ENCODE measurements around the gene QRFP. TPM values are rescaled to one million over a fixed set of nuclear protein-coding genes. Genes with fewer than 3 reads are reported as not detected.

The QRFP gene
- total RNA-seq, 1 experiment from 2014 or later = not detected

GRCh38 chr9:130924448-130924788, 27.8 kb upstream of the QRFP start:
- Histone ChIP-seq H3K9me2 (ENCODE audit: insufficient read depth) (no peaks in the 10 kb centered on the region), H3K27ac (ENCODE audit: low read depth, low read length) (no peak overlapping the region), H3K27me3 (ENCODE audit: insufficient read depth, low read length) (no peaks in the 10 kb centered on the region), H3K9ac (ENCODE audit: low read length) (no peak overlapping the region), H3K36me3 (ENCODE audit: control insufficient read depth in 1 of 2, insufficient read depth in 2 of 2, low read length in 2 of 2) (no peaks in the 10 kb centered on the region), H3K4me3 (replicated peaks in 1 of 2; ENCODE audit: low read depth in 1 of 2, low read length in 2 of 2) (no peak overlapping the region), H2AFZ (ENCODE audit: low read depth, low read length, poor library complexity, severe bottlenecking) (no peak overlapping the region), H3K4me1 (ENCODE audit: control insufficient read depth in 1 of 2, insufficient read depth in 2 of 2, low read length in 2 of 2) (peaks cover 24 to 26% of the 10 kb centered on the region in 2 experiments), H3K79me2 (ENCODE audit: insufficient read depth, low read length) (no peaks in the 10 kb centered on the region), H4K20me1 (ENCODE audit: insufficient read depth) (no peaks in the 10 kb centered on the region), H3K4me2 (ENCODE audit: low read length) (no peak overlapping the region), H3K9me3 (ENCODE audit: control insufficient read depth in 1 of 2, insufficient read depth in 1 of 2, low read depth in 1 of 2, low read length in 2 of 2) (no peaks in the 10 kb centered on the region)
- TF ChIP-seq YY1 (IDR thresholded peaks at IDR 0.05; ENCODE audit: extremely low read depth, insufficient replicate concordance, low read depth, low read length) = no peak
- TF ChIP-seq SP1 (IDR thresholded peaks at IDR 0.05; ENCODE audit: low read depth) = no peak
- no peak for TF ChIP-seq CTCF (IDR thresholded peaks at IDR 0.05 in 2 of 3, conservative IDR thresholded peaks at IDR 0.05 in 1 of 3; ENCODE audit: borderline replicate concordance in 1 of 3, insufficient read depth in 1 of 3, low read depth in 2 of 3, low read length in 2 of 3)
- TF ChIP-seq EZH2 (IDR thresholded peaks at IDR 0.05) = no peak
- no peak for TF ChIP-seq RAD21 (IDR thresholded peaks at IDR 0.05; ENCODE audit: low read depth)
- no peak for TF ChIP-seq CEBPB (IDR thresholded peaks at IDR 0.05; ENCODE audit: low read depth)
- TF ChIP-seq ZBTB33 (IDR thresholded peaks at IDR 0.05; ENCODE audit: extremely low read depth, insufficient replicate concordance, low read length) = no peak
- TF ChIP-seq SRF (IDR thresholded peaks at IDR 0.05; ENCODE audit: low read depth) = no peak
- TF ChIP-seq ELF1 (IDR thresholded peaks at IDR 0.05; ENCODE audit: borderline replicate concordance, low read depth) = no peak
- TF ChIP-seq SIN3A (IDR thresholded peaks at IDR 0.05; ENCODE audit: low read depth) = no peak
- TF ChIP-seq MAX (IDR thresholded peaks at IDR 0.05) = no peak
- TF ChIP-seq ZFX (IDR thresholded peaks at IDR 0.05) = no peak
- no peak for TF ChIP-seq FOSL1 (IDR thresholded peaks at IDR 0.05; ENCODE audit: low read depth)
- ChIA-PET POLR2A (no interaction called here), CTCF (no interaction called here), RAD21 (ENCODE audit: low non-redundant PET in 1 of 2, low total read pairs in 2 of 2, uncharacterized antibody in 2 of 2, unreplicated experiment in 2 of 2) (no interaction called here)
- intact Hi-C loops (cut with micrococcal nuclease) = no loop called here
- ATAC-seq = no peak
- DNase-seq (ENCODE audit: low read depth, low spot score) = no peak
- BruUV-seq (replicated peaks) = no TSS peak
